Measurements from ENCODE around the gene CD53. TPM values are rescaled to one million over a fixed set of nuclear protein-coding genes. Genes with fewer than 3 reads are reported as not detected.

Gene CD53
- total RNA-seq, 1 donor from 2014 or later = not detected

DNA sequence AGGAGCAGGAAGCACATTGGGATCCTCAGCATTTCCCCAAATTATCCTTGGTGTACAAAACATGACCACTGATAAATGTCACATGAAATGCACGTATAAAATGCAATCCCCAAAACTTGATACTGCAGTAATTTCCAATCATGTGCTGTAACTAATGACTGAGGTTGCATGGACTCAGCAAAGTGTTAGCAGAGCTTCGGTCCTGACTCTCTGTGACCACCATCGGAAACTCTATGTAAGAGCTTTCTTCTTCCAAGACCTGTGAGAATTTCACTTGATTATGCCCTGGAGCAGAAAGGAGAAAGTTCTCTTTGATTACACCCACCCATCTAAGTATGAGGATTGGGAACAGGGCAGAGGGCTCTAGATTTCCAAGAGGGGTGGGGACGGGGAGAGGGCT, 908 bp downstream of the CD53 start:
- H3K4me3 Mint-ChIP-seq = no peak overlapping the region
- peaks cover 3% of the 10 kb centered on the region for H3K27me3 Mint-ChIP-seq
- no peaks in the 10 kb centered on the region for H3K4me1 Mint-ChIP-seq (ENCODE audit: unreplicated experiment)
- DNase-seq (ENCODE audit: extremely low spot score, unreplicated experiment) = no peak
- no peak overlapping the region for H3K27ac Mint-ChIP-seq
- no peaks in the 10 kb centered on the region for H3K9me3 Mint-ChIP-seq
- TF ChIP-seq, protein P1, sequence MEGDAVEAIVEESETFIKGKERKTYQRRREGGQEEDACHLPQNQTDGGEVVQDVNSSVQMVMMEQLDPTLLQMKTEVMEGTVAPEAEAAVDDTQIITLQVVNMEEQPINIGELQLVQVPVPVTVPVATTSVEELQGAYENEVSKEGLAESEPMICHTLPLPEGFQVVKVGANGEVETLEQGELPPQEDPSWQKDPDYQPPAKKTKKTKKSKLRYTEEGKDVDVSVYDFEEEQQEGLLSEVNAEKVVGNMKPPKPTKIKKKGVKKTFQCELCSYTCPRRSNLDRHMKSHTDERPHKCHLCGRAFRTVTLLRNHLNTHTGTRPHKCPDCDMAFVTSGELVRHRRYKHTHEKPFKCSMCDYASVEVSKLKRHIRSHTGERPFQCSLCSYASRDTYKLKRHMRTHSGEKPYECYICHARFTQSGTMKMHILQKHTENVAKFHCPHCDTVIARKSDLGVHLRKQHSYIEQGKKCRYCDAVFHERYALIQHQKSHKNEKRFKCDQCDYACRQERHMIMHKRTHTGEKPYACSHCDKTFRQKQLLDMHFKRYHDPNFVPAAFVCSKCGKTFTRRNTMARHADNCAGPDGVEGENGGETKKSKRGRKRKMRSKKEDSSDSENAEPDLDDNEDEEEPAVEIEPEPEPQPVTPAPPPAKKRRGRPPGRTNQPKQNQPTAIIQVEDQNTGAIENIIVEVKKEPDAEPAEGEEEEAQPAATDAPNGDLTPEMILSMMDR (conservative IDR thresholded peaks at IDR 0.05) = no peak
- no peaks in the 10 kb centered on the region for H3K36me3 Mint-ChIP-seq

DNA sequence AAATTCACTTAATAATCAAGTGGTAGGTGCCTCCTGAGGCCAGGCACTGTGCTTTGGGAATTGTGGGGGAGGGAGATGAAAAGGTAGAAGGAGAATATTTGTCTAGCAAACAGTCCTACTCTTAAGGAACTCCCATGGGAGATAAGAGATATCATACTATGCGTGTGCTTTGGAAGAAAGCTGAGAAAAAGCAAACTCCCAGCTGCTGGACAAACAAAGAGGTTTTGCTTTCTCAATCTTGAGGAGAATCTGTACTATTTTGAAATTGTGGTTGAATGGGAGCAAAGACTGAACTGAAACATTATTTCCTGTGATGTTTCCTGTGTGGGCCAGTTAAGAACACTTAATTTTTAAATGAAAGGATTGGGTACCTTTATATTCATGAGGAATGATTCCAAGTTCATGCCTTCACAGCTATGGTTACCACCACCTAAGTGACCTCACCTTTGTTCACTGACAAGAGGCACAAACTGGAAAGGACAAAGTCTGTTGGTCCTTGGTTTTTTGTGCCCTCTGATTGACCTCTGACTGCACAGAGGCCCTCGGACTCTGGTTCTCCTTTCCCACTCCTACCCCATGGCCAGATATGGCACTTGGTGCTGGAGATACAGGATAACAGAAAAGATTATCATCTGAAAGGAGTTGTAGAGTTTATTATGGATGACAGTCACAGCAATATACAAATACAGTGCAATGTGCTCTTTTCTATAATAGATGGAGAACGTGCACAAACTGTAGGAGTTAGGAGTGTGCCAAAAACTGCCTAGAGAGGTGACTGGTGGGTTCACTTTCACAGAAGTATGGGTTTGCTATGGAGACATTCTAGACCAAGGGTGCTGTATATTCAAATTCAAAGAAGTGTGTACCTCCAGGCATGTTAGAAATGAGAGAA, 1.6 kb downstream of the CD53 start:
- Mint-ChIP-seq H3K4me1 (ENCODE audit: unreplicated experiment) (no peaks in the 10 kb centered on the region), H3K27ac (no peak overlapping the region), H3K9me3 (no peaks in the 10 kb centered on the region), H3K36me3 (no peaks in the 10 kb centered on the region), H3K4me3 (no peak overlapping the region), H3K27me3 (peaks cover 3% of the 10 kb centered on the region)
- no peak for DNase-seq (ENCODE audit: extremely low spot score, unreplicated experiment)
- TF ChIP-seq, protein P1 (conservative IDR thresholded peaks at IDR 0.05) = no peak

DNA sequence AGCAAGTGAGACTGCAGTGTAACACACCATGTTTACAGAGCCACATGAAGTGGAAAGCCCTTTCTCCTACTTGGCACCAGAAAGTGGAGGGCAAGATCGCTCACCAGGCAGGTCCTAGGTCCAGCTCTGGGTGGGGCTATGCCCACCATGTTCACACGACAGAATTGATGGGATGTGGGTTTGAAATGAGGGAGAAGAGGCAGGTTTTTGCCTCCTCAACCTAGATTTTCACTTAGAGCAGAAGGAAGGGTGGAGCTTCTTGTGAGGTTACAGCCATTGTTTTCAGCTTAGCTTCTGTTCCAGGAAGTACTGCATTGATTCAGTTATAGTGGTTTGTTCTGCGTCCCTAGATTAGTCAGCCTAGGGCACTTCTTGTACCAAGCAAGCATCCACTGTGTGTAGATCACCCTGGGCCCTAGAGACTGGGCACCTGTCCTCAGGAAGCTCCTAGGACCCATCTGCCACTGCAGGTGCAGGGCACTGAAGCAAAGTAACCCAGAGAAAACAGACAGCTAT, 2.3 kb downstream of the CD53 start:
- no peaks in the 10 kb centered on the region for H3K4me1 Mint-ChIP-seq (ENCODE audit: unreplicated experiment)
- no peak overlapping the region for H3K27ac Mint-ChIP-seq

DNA sequence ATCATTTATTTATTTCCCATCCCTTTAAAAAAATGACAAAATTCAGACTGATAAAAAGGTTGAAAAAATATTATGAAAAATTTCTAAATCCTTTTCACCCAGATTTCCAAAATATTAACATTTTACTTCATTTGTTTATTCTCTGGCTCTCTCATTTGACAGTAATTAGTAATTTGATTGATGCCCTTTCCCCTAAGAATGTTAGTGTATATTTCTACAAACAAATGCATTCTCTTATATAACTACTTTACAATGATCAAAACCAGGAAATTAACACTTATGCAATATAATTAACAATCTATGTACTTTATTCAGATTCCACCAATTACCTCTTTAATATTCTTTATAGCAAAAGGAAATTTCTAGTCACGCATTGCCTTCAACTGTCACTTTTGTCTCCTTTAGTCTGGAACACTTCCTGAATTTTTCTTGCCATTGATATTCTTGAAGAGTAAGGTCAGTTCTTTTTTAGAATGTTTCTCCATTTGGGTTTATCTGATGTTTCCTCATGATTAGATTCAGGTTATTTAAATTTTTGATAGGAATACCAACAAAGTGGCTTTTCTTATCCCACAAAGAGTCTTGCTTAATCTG, 3.9 kb downstream of the CD53 start:
- TF ChIP-seq, protein P1 (conservative IDR thresholded peaks at IDR 0.05) = no peak
- no peak overlapping the region for H3K27ac Mint-ChIP-seq
- no peak overlapping the region for H3K4me3 Mint-ChIP-seq
- no peaks in the 10 kb centered on the region for H3K4me1 Mint-ChIP-seq (ENCODE audit: unreplicated experiment)
- H3K27me3 Mint-ChIP-seq = peaks cover 3% of the 10 kb centered on the region
- no peak for DNase-seq (ENCODE audit: extremely low spot score, unreplicated experiment)
- H3K36me3 Mint-ChIP-seq = no peaks in the 10 kb centered on the region
- H3K9me3 Mint-ChIP-seq = no peaks in the 10 kb centered on the region

More for the DNA sequence above, 2.3 kb downstream of the CD53 start:
- TF ChIP-seq, protein P1 (conservative IDR thresholded peaks at IDR 0.05) = no peak
- Mint-ChIP-seq H3K4me3 (no peak overlapping the region), H3K27me3 (peaks cover 3% of the 10 kb centered on the region), H3K36me3 (no peaks in the 10 kb centered on the region), H3K9me3 (no peaks in the 10 kb centered on the region)
- DNase-seq (ENCODE audit: extremely low spot score, unreplicated experiment) = no peak

DNA sequence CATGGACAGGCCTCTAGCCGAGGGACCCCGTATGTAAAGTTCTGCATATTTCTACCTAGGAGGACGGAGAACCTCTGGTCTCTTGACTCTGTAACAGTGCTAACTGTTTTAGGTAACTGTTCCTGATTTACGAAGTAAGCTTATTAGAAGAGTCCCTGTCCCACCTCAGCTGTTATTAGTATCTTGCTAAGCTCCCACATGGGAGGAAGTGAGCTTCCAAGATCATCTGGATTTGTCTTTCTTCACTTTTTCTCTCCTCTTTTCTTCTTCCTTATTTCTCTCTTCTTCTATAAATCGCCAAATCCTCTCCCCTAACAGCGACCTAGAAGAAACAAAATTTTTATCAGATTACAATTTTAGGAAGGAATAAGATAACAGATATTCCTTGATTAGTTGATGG, 4.4 kb downstream of the CD53 start:
- Mint-ChIP-seq H3K4me3 (no peak overlapping the region), H3K9me3 (no peaks in the 10 kb centered on the region), H3K27ac (no peak overlapping the region), H3K27me3 (peaks cover 3% of the 10 kb centered on the region), H3K36me3 (no peaks in the 10 kb centered on the region), H3K4me1 (ENCODE audit: unreplicated experiment) (no peaks in the 10 kb centered on the region)
- no peak for DNase-seq (ENCODE audit: extremely low spot score, unreplicated experiment)
- TF ChIP-seq, protein P1 (conservative IDR thresholded peaks at IDR 0.05) = no peak

All from type B pancreatic cell (in vitro differentiated cells).